Calu3 (cell line): ENCODE data around the gene HDAC4. TPM values are rescaled to one million over a fixed set of nuclear protein-coding genes. Genes with fewer than 3 reads are reported as not detected.

Experiments
- BruUV-seq: library from RNA; stranded (reverse); fragments of 400-500 nt; replicated peaks from 2 replicates; lab custom pipeline; 2021; lab: Mats Ljungman, UMichigan
- CTCF ChIA-PET: fragments of 300-600 bp; sonication (Branson Sonifier 250); formaldehyde crosslinking; loops from one replicate; lab custom pipeline; 2022; ENCODE audit warnings: antibody characterized with exemption; lab: Charles Lee
- DNase-seq: peaks from one replicate; pipeline ENCODE4 v3.0.0; 2022
- H3K27ac Mint-ChIP-seq: one replicate; pipeline ENCODE4 v1.8.0; 2022; ENCODE audit warnings: mixed read lengths; ENCODE audit not compliant: unreplicated experiment
- H3K27me3 Mint-ChIP-seq: one replicate; pipeline ENCODE4 v1.8.0; 2022; ENCODE audit warnings: mixed read lengths; ENCODE audit not compliant: unreplicated experiment
- H3K36me3 Mint-ChIP-seq: one replicate; pipeline ENCODE4 v1.8.0; 2022; ENCODE audit warnings: mild to moderate bottlenecking, moderate library complexity, mixed read lengths; ENCODE audit not compliant: insufficient read depth, unreplicated experiment
- H3K4me1 Mint-ChIP-seq: one replicate; pipeline ENCODE4 v1.8.0; 2022; ENCODE audit warnings: mild to moderate bottlenecking, low read depth, mixed read lengths; ENCODE audit not compliant: unreplicated experiment
- H3K4me3 Mint-ChIP-seq: one replicate; pipeline ENCODE4 v1.8.0; 2022; ENCODE audit warnings: mild to moderate bottlenecking, low read depth, moderate library complexity, mixed read lengths; ENCODE audit not compliant: unreplicated experiment
- H3K9me3 Mint-ChIP-seq: one replicate; pipeline ENCODE4 v1.8.0; 2022; ENCODE audit warnings: low read depth, mixed read lengths; ENCODE audit not compliant: unreplicated experiment
- intact Hi-C: fragments of 100-400 bp; cut with micrococcal nuclease; formaldehyde crosslinking; loops from one replicate; pipeline ENCODE4 v1.10.0; 2022; ENCODE audit not compliant: unreplicated experiment
- total RNA-seq: library from RNA; stranded (reverse); gene quantifications from 2 replicates; pipeline ENCODE4 v1.2.3, GENCODE V29; 2022
- TF ChIP-seq, protein P1 (sequence below): fragments of 200-600 bp; IDR thresholded peaks from one replicate; pipeline ENCODE4 v1.8.0; 2022; ENCODE audit warnings: antibody characterized with exemption; ENCODE audit not compliant: unreplicated experiment

Gene HDAC4
- total RNA-seq, 1 experiment from 2014 or later, result 39.6 TPM

DNA sequence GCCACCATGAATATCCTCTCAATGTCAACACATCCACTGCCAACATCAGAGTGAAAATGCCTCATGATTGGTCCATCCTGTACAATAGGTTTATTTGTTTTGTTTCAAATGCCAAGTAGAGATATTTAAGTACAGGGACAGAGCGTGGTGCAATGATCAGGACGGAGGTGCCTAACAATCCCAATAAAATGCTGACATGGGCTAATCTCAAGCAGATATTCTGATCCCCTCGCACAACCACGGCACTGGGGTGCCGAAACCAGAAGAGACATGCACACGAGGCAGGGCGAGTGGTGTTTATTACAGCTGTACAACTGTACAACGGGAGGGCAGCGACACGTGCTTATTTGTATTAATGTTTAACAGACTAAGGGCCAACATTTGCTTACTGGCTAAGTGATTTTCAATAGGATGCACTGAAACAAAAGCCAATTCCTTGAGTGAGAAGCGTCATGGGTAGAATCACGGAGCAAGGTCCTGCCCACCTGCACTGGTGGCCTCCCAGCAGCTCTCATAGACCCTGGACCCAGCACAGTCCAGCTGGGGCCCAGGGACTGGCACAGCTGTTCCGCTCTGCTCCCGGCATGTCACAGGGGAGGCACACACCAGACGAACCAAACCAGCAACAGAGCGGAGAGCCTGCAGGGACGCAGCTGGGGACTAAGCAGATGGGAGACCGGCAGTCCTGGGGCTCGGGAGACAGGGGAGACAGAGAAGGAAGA lies 101.4 kb downstream of the HDAC4 start:
- Mint-ChIP-seq H3K4me1 (peaks cover 45% of the 10 kb centered on the region), H3K9me3 (no peaks in the 10 kb centered on the region), H3K27ac (no peak overlapping the region), H3K36me3 (peaks cover 4% of the 10 kb centered on the region), H3K4me3 (no peak overlapping the region), H3K27me3 (no peaks in the 10 kb centered on the region)
- TF ChIP-seq, protein P1, sequence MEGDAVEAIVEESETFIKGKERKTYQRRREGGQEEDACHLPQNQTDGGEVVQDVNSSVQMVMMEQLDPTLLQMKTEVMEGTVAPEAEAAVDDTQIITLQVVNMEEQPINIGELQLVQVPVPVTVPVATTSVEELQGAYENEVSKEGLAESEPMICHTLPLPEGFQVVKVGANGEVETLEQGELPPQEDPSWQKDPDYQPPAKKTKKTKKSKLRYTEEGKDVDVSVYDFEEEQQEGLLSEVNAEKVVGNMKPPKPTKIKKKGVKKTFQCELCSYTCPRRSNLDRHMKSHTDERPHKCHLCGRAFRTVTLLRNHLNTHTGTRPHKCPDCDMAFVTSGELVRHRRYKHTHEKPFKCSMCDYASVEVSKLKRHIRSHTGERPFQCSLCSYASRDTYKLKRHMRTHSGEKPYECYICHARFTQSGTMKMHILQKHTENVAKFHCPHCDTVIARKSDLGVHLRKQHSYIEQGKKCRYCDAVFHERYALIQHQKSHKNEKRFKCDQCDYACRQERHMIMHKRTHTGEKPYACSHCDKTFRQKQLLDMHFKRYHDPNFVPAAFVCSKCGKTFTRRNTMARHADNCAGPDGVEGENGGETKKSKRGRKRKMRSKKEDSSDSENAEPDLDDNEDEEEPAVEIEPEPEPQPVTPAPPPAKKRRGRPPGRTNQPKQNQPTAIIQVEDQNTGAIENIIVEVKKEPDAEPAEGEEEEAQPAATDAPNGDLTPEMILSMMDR, result no peak
- intact Hi-C loops, result no loop called here
- no peak for DNase-seq
- no TSS peak for BruUV-seq
- CTCF ChIA-PET, result interaction anchor here (0.6 kb wide), 1 partner anchor 30 kb away, joined by 8 read pairs; no protein-coding TSS in a partner anchor

DNA sequence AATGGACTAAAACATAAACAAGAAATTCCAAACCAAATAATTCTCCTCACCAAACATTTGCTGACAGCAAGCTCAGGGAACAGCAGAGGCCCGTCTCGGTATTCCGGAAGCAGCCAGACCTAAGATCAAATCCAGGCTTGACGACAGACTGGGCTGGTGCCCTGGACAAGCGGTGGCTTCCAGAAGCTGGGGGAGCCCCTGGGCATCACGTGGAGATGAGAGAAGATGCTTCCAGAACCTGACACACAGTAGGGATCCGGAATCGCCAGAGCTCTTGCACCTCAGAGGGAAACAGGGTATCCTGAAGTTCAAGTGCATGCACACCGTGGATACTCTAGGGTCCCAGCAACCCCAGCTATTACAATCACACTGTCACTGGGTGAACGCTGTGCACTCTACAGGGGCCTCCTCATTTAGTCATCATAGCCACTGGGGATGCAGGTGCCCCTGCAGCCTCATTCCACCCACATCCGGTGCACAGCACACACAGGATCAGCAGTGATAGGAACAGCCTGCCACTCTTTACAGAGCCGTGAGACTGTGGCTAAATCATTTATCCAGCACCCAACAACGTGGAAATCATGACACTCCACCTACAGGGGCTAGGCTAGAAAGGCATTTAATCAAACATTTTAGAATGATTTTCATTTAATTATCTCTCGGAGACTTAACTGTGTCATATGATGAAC lies 102.6 kb downstream of the HDAC4 start:
- TF ChIP-seq, protein P1, result no peak
- Mint-ChIP-seq H3K36me3 (peaks cover 4% of the 10 kb centered on the region), H3K27ac (no peak overlapping the region), H3K27me3 (no peaks in the 10 kb centered on the region), H3K9me3 (no peaks in the 10 kb centered on the region), H3K4me3 (no peak overlapping the region), H3K4me1 (peaks cover 51% of the 10 kb centered on the region)
- DNase-seq, result no peak
- CTCF ChIA-PET, result no interaction called here
- no TSS peak for BruUV-seq
- intact Hi-C loops, result no loop called here

DNA sequence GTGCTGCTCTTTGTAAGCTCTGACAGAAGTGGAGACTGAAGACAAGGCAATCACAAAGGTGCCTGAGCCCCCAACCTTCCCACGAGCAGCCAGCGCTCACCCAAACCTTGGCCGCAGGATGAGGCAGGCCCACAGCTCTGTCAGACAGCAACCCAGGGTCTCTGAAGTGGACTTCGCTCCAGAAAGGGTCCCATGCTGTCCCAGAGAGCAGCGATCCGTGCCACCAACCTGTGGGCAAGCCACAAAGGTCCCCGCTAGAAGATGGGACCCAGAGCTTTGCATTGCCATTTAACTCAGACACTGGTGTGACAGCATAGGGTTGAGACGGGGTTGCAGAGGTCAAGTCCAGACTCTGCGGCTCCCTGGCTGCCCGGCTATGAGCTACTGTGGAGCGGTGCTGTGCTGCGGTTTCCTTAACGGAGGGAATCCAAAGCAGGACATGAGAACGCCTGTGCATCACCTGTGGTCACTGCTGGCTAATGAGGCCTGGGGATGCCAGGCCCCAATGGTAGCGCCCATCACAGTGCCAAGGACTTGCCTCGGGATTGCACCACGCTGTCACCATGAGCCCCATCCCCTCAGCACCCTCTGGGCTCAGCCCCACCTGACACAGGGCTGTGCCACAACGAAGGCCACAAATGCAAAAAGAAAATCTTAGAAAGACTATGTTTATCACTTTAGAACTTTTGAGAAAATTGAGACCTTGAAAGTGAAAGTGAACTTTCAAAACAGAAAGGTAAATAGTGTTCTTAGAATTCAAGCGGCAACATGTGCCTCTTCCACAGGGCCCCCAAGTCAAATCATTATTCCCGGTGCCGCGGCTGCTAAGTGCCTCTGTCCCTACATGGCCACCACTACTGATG lies 103.4 kb downstream of the HDAC4 start:
- H3K27me3 Mint-ChIP-seq, result no peaks in the 10 kb centered on the region
- TF ChIP-seq, protein P1, result no peak
- no peak overlapping the region for H3K4me3 Mint-ChIP-seq
- H3K4me1 Mint-ChIP-seq, result peaks cover 51% of the 10 kb centered on the region
- BruUV-seq, result no TSS peak
- no peak for DNase-seq
- intact Hi-C loops, result no loop called here
- H3K36me3 Mint-ChIP-seq, result peaks cover 4% of the 10 kb centered on the region
- no peaks in the 10 kb centered on the region for H3K9me3 Mint-ChIP-seq
- CTCF ChIA-PET, result no interaction called here
- no peak overlapping the region for H3K27ac Mint-ChIP-seq
